AG04449 (cell line): ENCODE results near the gene ITPR2.

Experiments used
- CTCF ChIA-PET: fragments of 350-600 bp; formaldehyde crosslinking; extraction: SDS; loops from one replicate; lab custom pipeline; 2021; ENCODE audit warnings: antibody characterized with exemption; lab: Yijun Ruan, JAX
- POLR2A ChIA-PET: fragments of 400-600, 350-600 bp; formaldehyde crosslinking; extraction: SDS; loops from one replicate; lab custom pipeline; 2020; ENCODE audit warnings: antibody characterized with exemption, inconsistent platforms; lab: Yijun Ruan, JAX
- DNase-seq: peaks from one replicate; pipeline ENCODE4 v3.0.0-alpha.2; 2010; ENCODE audit warnings: low read depth, low spot score
- H3K4me3 ChIP-seq: 2 replicates; pipeline ENCODE4 v1.5.1; 2011; ENCODE audit warnings: low read depth, mild to moderate bottlenecking, control low read depth, low read length
- TF ChIP-seq, protein P1 (sequence below): IDR thresholded peaks from one replicate; pipeline ENCODE4 v1.5.1; 2011; ENCODE audit warnings: mild to moderate bottlenecking, moderate library complexity, low read length, control low read depth, inconsistent platforms; ENCODE audit not compliant: insufficient read depth; ENCODE audit errors: missing control alignments

The ITPR2 gene

DNA sequence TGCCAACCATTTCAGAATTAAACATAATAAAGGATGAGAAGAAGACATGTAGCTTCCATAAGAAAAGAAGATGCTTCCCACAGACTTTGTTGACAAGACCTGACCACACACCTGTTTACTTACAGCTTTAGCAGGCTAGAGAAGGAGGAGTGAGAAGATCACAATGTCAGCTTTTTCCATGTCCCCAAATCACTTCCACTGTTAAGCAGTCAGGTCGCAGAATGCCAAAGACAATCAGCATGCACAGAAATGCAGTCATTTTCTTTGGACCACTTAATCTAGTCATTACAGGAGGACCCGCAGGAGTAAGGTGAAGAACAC, 322.7 kb downstream of the ITPR2 start:
- POLR2A ChIA-PET = no interaction called here
- TF ChIP-seq, protein P1, sequence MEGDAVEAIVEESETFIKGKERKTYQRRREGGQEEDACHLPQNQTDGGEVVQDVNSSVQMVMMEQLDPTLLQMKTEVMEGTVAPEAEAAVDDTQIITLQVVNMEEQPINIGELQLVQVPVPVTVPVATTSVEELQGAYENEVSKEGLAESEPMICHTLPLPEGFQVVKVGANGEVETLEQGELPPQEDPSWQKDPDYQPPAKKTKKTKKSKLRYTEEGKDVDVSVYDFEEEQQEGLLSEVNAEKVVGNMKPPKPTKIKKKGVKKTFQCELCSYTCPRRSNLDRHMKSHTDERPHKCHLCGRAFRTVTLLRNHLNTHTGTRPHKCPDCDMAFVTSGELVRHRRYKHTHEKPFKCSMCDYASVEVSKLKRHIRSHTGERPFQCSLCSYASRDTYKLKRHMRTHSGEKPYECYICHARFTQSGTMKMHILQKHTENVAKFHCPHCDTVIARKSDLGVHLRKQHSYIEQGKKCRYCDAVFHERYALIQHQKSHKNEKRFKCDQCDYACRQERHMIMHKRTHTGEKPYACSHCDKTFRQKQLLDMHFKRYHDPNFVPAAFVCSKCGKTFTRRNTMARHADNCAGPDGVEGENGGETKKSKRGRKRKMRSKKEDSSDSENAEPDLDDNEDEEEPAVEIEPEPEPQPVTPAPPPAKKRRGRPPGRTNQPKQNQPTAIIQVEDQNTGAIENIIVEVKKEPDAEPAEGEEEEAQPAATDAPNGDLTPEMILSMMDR = no peak
- CTCF ChIA-PET = no interaction called here
- DNase-seq = no peak
- no peak overlapping the region for H3K4me3 ChIP-seq

GRCh38 chr12:26507613-26508012, 325.4 kb downstream of the ITPR2 start:
- POLR2A ChIA-PET = no interaction called here
- TF ChIP-seq, protein P1 = no peak
- no peak overlapping the region for H3K4me3 ChIP-seq
- no peak for DNase-seq
- CTCF ChIA-PET = no interaction called here

DNA sequence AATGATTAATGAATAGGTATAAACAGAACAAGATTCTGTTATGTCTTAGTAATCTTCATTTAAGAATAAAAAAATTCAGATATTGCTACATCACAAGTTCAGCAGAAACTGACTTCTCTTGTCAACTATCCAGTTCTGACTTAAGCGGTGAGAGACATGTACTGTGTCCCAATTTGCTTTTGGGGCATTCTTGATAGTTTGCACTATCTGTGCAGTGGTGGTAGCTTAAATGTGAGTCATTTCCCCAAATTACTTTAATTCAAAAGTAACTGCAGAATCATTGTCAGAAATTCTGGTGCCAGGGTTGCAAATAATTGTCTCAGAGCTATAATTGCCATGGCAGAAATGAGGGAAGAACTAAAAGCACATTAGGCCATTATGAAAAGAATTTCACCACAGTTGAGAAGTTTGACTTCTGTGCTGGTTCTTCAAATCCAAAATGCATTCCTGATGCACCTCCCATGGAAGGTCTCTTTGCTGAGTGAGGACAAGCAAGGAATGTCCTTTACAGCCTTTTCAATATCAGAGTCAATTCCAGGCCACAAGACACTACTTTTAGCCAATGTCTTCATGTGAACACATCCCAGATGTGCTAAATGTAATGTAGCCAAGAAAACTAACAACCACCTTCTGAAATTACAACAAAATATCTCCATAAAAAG, 332.9 kb downstream of the ITPR2 start:
- DNase-seq = no peak
- TF ChIP-seq, protein P1 = no peak
- ChIA-PET CTCF (no interaction called here), POLR2A (no interaction called here)
- H3K4me3 ChIP-seq = no peak overlapping the region

DNA sequence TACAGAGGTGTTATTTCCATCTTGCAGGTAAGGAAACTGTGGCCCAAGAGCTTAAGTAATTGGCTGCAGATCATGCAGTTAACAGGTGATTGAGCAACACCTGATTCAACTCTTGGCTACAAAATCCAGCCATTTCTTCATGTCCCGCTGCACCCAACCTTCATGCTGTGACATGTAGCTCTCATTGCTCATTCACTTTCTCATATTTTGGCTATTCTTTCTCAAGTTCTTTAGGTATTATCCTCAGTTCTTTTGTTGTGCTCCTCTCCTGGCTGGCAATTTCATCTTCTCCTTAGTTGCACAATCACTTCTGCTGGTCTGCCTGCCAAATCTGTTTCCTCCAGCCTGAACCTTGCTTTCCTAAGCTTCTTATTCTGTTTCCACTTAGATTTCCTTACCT, 336.8 kb downstream of the ITPR2 start:
- POLR2A ChIA-PET = no interaction called here
- H3K4me3 ChIP-seq = no peak overlapping the region
- TF ChIP-seq, protein P1 = no peak
- DNase-seq = no peak
- CTCF ChIA-PET = no interaction called here

GRCh38 chr12:26493656-26494055, 339.3 kb downstream of the ITPR2 start:
- ChIA-PET CTCF (interaction anchor here (0.9 to 1.2 kb wide), 3 partner anchors 24 to 208 kb away, joined by 3 read pairs; no protein-coding TSS in a partner anchor), POLR2A (no interaction called here)
- H3K4me3 ChIP-seq = no peak overlapping the region
- no peak for DNase-seq
- TF ChIP-seq, protein P1 = no peak

DNA sequence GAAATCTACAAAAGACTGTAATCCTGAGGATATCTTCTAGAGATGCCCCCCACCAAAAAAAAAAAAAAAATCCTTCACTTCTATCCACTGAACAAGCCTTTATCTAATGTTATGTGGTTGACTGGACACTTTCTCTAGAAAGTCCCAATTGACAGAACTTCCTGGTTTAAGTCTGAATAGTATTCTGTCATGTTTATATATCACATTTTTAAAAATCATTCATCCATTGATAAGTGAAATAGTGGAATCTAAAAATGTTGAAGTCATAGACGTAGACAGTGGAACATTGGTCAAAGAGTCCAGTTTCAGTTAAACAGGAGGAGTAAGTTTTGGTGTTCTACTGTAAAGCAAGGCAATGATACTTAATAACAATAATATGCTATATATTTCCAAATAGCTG, 340.6 kb downstream of the ITPR2 start:
- DNase-seq = no peak
- CTCF ChIA-PET = interaction anchor here (1.0 kb wide), 1 partner anchor 27 kb away, joined by 3 read pairs; no protein-coding TSS in a partner anchor
- POLR2A ChIA-PET = no interaction called here
- TF ChIP-seq, protein P1 = no peak
- no peak overlapping the region for H3K4me3 ChIP-seq
